Skeletal muscle tissue (tissue), 4 donors: ENCODE measurements around the gene SMPD3. TPM values are rescaled to one million over a fixed set of nuclear protein-coding genes. Genes with fewer than 3 reads are reported as not detected.

Experiments
- H3K27ac ChIP-seq: one replicate; pipeline ENCODE4 v1.7.0; 2013; ENCODE audit warnings: mild to moderate bottlenecking, low read depth, low read length, inconsistent platforms
- H3K27me3 ChIP-seq, 3 donors: one replicate each; pipeline ENCODE4 v1.7.0; 2013; ENCODE audit warnings: low read length in 3 of 3; ENCODE audit not compliant: control insufficient read depth in 3 of 3, insufficient read depth in 3 of 3
- H3K36me3 ChIP-seq, 3 donors: one replicate each; pipeline ENCODE4 v1.7.0; 2013; ENCODE audit warnings: low read length in 3 of 3; ENCODE audit not compliant: control insufficient read depth in 3 of 3, insufficient read depth in 3 of 3
- H3K4me1 ChIP-seq, 3 donors: one replicate each; pipeline ENCODE4 v1.7.0; 2013; ENCODE audit warnings: low read length in 3 of 3, mild to moderate bottlenecking in 3 of 3; ENCODE audit not compliant: control insufficient read depth in 3 of 3, insufficient read depth in 3 of 3
- H3K4me3 ChIP-seq, 3 donors: one replicate each; pipeline ENCODE4 v1.7.0; 2013; ENCODE audit warnings: low read length in 3 of 3
- H3K9ac ChIP-seq, 3 donors: one replicate each; pipeline ENCODE4 v1.7.0; 2013; ENCODE audit warnings: low read length in 3 of 3, mild to moderate bottlenecking in 3 of 3, moderate library complexity in 2 of 3, low read depth in 1 of 3
- H3K9me3 ChIP-seq, 3 donors: one replicate each; pipeline ENCODE4 v1.7.0; 2013; ENCODE audit warnings: low read length in 3 of 3; ENCODE audit not compliant: control insufficient read depth in 3 of 3
- total RNA-seq: library from RNA; depleted of rRNA; stranded (reverse); fragments of >200 nt; gene quantifications from one replicate; pipeline ENCODE4 v1.2.3, GENCODE V29; 2014
- donor health status: Osteomylitis.

SMPD3 gene
- total RNA-seq, 1 donor from 2014 or later = under 0.01 TPM

- Histone ChIP-seq H3K36me3 (peaks cover 36 to 43% (median 39%) of the 10 kb centered on the region in 3 donors), H3K9me3 (no peaks in the 10 kb centered on the region), H3K27me3 (no peaks in the 10 kb centered on the region), H3K9ac (no peak overlapping the region), H3K4me3 (no peak overlapping the region), H3K27ac (no peak overlapping the region), H3K4me1 (peaks cover 11 to 19% (median 12%) of the 10 kb centered on the region in 3 donors)
Measured at GRCh38 chr16:68335175-68335574, 113.1 kb downstream of the SMPD3 start.

GRCh38 chr16:68332411-68333121 is 115.7 kb downstream of the SMPD3 start:
- H3K27me3 ChIP-seq = no peaks in the 10 kb centered on the region
- H3K4me1 ChIP-seq = peaks cover 12 to 26% (median 21%) of the 10 kb centered on the region in 3 donors
- H3K36me3 ChIP-seq = peaks cover 13 to 23% (median 15%) of the 10 kb centered on the region in 3 donors
- H3K27ac ChIP-seq = peak overlapping the region; percentile 19
- no peak overlapping the region for H3K4me3 ChIP-seq
- H3K9me3 ChIP-seq = no peaks in the 10 kb centered on the region
- peak overlapping the region in 1 of 3 donors; percentile 57 for H3K9ac ChIP-seq

- Histone ChIP-seq H3K4me1 (peaks cover 12 to 26% (median 21%) of the 10 kb centered on the region in 3 donors), H3K4me3 (no peak overlapping the region), H3K9me3 (no peaks in the 10 kb centered on the region), H3K27me3 (no peaks in the 10 kb centered on the region), H3K9ac (peak overlapping the region in 1 of 3 donors; percentile 57), H3K36me3 (peaks cover 11 to 21% (median 16%) of the 10 kb centered on the region in 3 donors), H3K27ac (peak overlapping the region; percentile 19)
Measured at GRCh38 chr16:68331879-68332410, 116.4 kb downstream of the SMPD3 start.

GRCh38 chr16:68328860-68329390 is 119.4 kb downstream of the SMPD3 start:
- H3K4me3 ChIP-seq = no peak overlapping the region
- H3K36me3 ChIP-seq = peaks cover 23 to 40% (median 34%) of the 10 kb centered on the region in 3 donors
- no peaks in the 10 kb centered on the region for H3K9me3 ChIP-seq
- peaks cover 12 to 23% (median 17%) of the 10 kb centered on the region in 3 donors for H3K4me1 ChIP-seq
- no peak overlapping the region for H3K9ac ChIP-seq
- H3K27me3 ChIP-seq = no peaks in the 10 kb centered on the region
- H3K27ac ChIP-seq = no peak overlapping the region

- Histone ChIP-seq H3K9ac (no peak overlapping the region), H3K4me3 (no peak overlapping the region), H3K9me3 (no peaks in the 10 kb centered on the region), H3K36me3 (peaks cover 24 to 45% (median 38%) of the 10 kb centered on the region in 3 donors), H3K4me1 (peaks cover 6 to 18% (median 14%) of the 10 kb centered on the region in 3 donors), H3K27me3 (no peaks in the 10 kb centered on the region), H3K27ac (no peak overlapping the region)
Measured at GRCh38 chr16:68328151-68328859, 120.0 kb downstream of the SMPD3 start.

- Histone ChIP-seq H3K4me3 (no peak overlapping the region), H3K9me3 (no peaks in the 10 kb centered on the region), H3K4me1 (peaks cover 0 to 10% (median 7%) of the 10 kb centered on the region in 3 donors), H3K9ac (no peak overlapping the region), H3K27ac (no peak overlapping the region), H3K27me3 (no peaks in the 10 kb centered on the region), H3K36me3 (peaks cover 22 to 49% (median 40%) of the 10 kb centered on the region in 3 donors)
Measured at GRCh38 chr16:68324780-68325357, 123.4 kb downstream of the SMPD3 start.

- H3K36me3 ChIP-seq = peaks cover 25 to 50% (median 46%) of the 10 kb centered on the region in 3 donors
- H3K9me3 ChIP-seq = no peaks in the 10 kb centered on the region
- H3K4me3 ChIP-seq = no peak overlapping the region
- no peaks in the 10 kb centered on the region for H3K27me3 ChIP-seq
- peaks cover 0 to 10% (median 7%) of the 10 kb centered on the region in 3 donors for H3K4me1 ChIP-seq
- H3K27ac ChIP-seq = no peak overlapping the region
- H3K9ac ChIP-seq = no peak overlapping the region
Measured at GRCh38 chr16:68324336-68324735, 124.0 kb downstream of the SMPD3 start.

- Histone ChIP-seq H3K27ac (no peak overlapping the region), H3K36me3 (peaks cover 26 to 46% (median 44%) of the 10 kb centered on the region in 3 donors), H3K4me1 (no peaks in the 10 kb centered on the region), H3K4me3 (no peak overlapping the region), H3K27me3 (no peaks in the 10 kb centered on the region), H3K9ac (no peak overlapping the region), H3K9me3 (no peaks in the 10 kb centered on the region)
Measured at GRCh38 chr16:68319185-68319908, 129.0 kb downstream of the SMPD3 start.

- peaks cover 22 to 36% (median 23%) of the 10 kb centered on the region in 3 donors for H3K36me3 ChIP-seq
- H3K9ac ChIP-seq = no peak overlapping the region
- H3K9me3 ChIP-seq = no peaks in the 10 kb centered on the region
- H3K27ac ChIP-seq = no peak overlapping the region
- H3K4me3 ChIP-seq = no peak overlapping the region
- H3K27me3 ChIP-seq = no peaks in the 10 kb centered on the region
- peaks cover 21 to 39% (median 23%) of the 10 kb centered on the region in 3 donors for H3K4me1 ChIP-seq
Measured at GRCh38 chr16:68313116-68313515, 135.2 kb downstream of the SMPD3 start.
